ENCODE measurements around the gene FAM13B.
"Not testable (repeated sequence)": the region's sequence is repeated elsewhere in the genome, so short reads cannot be mapped to it uniquely, and the experiment has no call there.

FAM13B gene

DNA sequence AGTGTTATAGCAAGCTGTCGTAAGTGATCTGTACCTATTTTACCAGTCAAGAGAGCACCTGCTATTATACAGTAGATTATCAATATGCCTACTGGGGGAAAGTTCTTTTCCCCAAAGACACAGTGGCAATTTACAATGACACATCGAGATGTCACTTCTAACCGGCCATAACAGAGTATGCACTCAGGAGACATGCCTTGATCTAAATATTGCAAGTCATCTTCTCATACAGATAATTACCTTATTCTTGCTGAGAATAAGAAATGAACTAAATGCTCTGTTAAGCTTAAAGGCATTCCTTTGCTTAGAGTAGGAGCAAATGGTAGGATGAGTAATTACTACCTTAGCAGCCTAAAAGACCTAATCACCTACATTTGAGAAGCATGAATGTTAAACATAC is 72.1 kb downstream of the FAM13B start:
- no peak for DNase-seq (ENCODE audit: low read depth)

DNA sequence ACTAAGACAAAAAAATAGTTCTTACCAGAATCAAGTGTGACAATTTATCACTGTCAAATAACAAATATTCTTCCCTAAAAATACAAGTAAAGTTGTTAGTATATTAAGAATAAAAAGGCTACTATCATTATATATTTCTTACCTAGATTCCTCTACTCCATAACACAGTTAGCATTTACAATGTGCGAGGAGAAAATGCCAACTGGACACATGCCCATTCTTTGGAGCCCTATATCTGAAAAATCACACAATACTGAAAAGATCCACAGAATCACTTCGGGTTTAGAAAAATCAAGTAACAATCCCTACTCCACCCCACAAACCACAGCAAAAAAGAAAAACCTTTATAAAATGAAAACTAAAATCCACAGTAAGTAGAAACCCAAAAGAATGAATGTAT is 72.7 kb downstream of the FAM13B start:
- DNase-seq (ENCODE audit: low read depth): no peak

DNA sequence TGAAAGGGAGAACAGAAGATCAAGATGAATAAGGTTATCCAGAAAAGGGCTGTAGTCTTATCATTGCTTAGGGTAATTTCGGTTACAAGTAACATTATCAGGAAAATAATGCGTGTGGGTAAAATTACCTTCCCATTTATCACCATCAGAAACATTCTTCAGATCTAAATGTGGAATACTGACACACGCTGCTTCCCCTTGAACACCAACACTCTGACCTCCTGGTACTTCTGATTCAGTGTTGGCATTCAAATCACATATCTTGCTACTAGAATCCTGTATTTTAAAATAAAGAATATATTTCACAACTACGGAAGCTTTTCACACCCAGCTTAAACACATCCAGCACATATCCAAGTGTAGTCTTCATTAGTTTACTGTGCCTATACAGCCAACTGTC is 73.4 kb downstream of the FAM13B start:
- DNase-seq (ENCODE audit: low read depth): no peak

GRCh38 chr5:137957948-137958347 is 74.9 kb downstream of the FAM13B start:
- DNase-seq (ENCODE audit: low read depth): no peak

GRCh38 chr5:137954131-137954879 is 78.6 kb downstream of the FAM13B start:
- DNase-seq (ENCODE audit: low read depth): peak; percentile 42

DNA sequence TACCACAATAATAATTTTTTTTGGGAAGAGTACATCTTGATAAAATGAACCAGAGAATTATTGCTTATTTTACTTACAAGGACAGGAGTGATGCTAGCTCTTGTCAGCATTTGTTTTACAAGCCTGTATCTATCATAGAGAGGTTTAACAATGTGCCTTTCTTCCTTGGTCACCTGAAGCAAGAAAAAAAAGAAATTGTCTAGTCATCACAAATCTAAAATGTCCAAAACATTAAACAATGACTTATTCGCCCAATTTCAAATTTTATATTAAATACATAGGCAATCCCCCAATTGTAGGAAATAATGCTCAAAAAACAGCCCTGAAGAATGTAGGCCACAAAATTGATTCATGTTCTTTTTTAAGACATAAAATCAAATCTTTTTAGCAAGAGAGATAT is 87.1 kb downstream of the FAM13B start:
- no peak for DNase-seq (ENCODE audit: low read depth)

DNA sequence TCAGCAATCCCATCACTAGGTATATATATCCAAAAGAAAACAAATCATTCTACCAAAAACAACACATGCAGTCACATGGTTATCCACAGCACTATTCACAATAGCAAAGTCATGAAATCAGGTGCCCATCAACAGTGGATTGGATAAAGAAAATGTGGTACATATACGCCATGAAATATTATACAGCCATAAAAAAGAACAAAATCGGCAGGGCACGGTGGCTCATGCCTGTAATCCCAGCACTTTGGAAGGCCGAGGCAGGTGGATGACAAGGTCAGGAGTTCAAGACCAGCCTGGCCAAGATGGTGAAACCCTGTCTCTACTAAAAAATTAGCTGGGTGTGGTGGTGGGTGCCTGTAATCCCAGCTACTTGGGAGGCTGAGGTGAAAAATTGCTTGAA is 88.6 kb downstream of the FAM13B start:
- not testable (repeated sequence) for DNase-seq (ENCODE audit: low read depth)

- no peak for DNase-seq (ENCODE audit: low read depth)
Measured at GRCh38 chr5:137939331-137939730, 93.5 kb downstream of the FAM13B start.

GRCh38 chr5:137938751-137939143 is 94.1 kb downstream of the FAM13B start:
- DNase-seq (ENCODE audit: low read depth): no peak

GRCh38 chr5:137937994-137938750 is 94.7 kb downstream of the FAM13B start:
- DNase-seq (ENCODE audit: low read depth): no peak

GRCh38 chr5:137935694-137936093 is 97.2 kb downstream of the FAM13B start:
- DNase-seq (ENCODE audit: low read depth): no peak

DNA sequence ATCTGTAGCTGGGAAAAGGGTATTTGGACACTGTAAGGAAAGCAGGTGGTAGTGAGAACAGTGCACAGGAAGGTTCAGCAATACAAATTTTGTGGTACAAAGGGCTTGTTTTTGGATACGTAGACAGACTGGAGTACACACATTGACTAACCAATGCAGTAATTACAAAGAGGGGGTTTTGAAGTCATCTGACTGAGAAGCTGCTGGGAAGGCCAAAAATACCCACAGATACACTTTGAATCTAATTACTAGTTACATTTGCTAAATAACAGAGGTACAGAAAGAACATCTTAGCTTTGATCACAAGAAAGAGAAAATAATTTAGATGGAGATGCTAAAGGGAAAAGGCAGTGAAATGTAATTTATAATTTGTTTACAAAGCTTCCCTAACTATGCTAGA is 97.7 kb downstream of the FAM13B start:
- DNase-seq (ENCODE audit: low read depth): no peak

DNA sequence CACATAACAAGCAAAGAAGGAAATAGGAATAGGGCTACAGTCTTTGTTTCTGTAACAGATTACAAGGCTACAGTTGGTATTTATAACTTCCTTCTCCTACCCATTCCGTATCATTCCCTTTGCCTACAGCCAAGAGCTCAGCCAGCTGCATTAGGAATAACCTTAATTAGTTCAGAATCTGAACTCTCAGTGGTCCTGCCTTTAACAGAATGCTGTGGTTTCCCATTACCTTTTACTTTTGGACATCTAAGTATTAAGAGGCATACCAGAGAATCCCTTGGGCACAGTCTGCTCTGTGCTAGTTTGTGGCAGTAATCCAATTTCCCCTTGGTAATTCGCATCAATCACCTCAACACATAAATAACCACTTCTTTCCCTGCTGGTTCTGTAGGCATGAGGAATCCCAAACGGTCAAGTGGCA is 99.4 kb downstream of the FAM13B start:
- no peak for DNase-seq (ENCODE audit: low read depth)

DNA sequence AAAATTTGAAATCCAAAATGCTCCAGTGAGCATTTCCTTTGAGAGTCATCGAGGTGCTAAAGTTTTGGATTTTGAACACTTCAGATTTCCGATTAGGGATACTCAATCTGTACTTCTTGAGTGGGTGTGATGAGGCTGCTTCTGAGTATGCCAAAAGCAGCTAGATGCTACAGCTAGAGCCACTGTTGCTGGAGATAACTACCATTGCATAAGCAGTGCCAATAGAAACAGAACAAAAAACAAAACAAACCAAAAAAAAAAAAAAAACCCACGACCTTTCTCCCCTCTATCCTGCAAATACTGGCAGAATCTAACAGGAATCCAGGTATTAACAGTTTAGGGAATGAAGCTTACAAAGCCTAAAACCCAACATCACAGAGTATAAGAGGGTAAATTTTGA is 100.1 kb downstream of the FAM13B start:
- DNase-seq (ENCODE audit: low read depth): no peak

DNA sequence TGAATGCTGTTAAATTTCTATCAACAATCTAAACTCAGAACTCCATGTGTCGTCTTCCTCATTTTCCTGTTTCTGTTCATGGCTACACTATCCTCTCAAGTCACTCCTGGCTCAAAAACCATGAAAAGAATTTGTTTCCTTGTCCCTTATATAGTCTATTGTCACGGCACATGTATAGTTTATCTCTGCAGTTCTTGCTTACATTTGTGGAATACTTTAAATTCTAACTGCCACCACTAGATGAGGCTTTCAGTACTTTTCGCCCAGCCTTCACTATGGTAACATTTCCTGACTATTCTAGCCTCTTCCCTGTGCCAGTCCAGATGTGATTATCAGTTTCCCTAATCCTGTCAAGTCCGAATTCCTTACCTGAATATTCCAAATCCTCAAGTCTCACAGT is 109.0 kb downstream of the FAM13B start:
- DNase-seq (ENCODE audit: low read depth): no peak

DNA sequence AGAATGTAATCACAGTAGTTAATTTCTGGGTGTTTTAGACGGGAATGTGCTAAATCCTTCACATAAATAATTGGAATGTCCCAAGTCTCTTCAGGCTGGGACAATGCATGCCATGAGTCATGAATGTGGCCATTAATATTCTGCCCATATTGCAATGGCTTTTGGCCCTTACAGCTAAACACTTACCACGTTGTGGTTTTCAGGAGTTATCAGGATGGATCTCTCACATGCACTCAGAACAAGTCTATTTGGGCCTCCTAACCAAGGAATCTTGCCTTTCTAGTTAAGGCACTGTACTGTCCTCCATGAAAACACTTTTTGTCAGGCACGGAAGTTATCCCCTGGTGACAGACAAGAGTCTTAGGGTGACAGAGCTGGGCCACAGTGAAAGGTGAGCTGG is 110.9 kb downstream of the FAM13B start:
- DNase-seq (ENCODE audit: low read depth): no peak

GRCh38 chr5:137916923-137917322 is 116.0 kb downstream of the FAM13B start:
- no peak for DNase-seq (ENCODE audit: low read depth)

DNA sequence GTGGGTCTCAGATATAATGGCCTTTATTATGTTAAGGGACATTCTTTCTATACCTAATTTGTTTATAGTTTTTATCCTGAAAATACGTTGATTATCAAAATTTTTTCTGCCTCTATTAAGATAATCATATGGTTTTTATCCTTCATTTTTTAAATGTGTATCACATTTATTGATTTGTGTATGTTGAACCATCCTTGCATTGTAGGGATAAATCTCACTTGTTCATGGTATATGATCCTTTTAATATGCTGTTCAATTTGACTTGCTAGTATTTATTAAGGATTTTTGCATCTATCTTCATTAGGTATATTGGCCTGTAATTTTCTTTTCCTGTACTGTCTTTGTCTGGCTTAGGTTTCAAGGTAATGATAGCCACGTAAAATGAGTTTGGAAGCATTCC is 118.1 kb downstream of the FAM13B start:
- no peak for DNase-seq (ENCODE audit: low read depth)

DNA sequence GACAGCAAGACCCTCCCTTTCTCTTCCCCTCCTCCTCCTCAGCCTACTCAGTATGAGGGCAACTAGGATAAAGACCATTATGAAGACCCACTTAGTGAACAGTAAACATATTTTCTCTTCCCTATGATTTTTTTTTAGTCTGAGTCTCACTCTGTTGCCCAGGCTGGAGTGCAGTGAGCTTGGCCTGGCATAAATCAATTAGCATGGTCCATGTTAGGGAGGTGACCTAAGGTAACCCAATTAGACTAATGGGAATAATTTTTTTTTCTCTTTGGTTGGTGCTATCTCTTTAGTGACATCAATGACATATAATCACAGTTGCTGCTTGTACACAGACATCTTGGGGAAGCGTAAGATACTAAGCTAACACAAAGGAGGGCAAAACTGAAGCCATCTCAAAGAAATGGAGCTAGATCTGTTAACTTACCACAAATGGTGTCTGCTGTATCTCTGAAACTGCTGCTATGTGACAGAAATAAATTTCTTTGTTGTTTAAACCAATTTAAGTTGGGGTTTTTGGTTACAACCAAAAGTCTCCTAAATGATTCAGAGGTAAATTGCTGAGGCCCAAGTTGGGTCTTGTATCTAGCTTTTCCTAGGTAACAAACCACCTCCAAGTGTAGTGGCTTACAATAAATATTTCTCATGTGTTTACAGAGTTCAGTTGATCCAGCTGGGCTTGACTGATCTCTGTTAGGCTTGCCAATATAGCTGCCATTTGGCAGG is 130.3 kb downstream of the FAM13B start:
- DNase-seq (ENCODE audit: low read depth): no peak

- DNase-seq (ENCODE audit: low read depth): no peak
Measured at GRCh38 chr5:137901011-137901817, 131.7 kb downstream of the FAM13B start.

DNA sequence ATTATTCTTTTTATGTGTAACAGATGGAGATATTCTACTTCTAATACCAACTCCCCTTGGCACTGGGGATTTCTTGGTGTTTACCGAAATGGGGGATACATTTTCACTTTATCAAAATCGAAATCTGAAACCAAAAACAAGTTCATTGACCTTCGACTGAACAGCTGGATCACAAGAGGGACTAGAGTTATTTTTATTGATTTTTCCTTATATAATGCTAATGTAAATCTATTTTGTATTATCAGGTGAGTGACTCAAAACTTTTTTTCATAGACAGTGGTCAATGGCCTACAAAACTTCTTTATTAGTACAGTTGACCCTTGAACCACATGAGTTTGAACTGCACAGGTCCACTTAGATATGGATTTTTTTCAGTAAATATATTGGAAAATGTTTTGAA is 133.4 kb downstream of the FAM13B start:
- no peak for DNase-seq (ENCODE audit: low read depth)

DNA sequence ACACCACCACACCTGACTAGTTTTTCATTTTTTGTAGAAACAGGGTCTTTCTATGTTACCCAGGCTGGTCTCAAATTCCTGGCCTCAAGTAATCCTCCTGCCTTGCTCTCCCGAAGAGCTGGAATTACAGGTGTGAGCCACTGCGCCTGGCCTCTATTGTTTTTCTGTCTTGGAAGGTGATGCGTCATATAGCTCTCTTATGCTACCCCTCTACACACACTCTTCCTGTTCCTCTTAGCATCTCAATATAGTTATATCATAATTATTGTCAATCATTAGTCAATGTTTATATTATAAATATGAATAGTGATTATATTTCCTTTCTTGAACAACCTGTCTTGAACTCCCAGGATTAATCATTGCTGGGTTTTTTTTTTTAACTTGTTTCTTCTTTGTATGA is 136.3 kb downstream of the FAM13B start:
- no peak for DNase-seq (ENCODE audit: low read depth)

All from HS-5 (cell line).